Frontal cortex (tissue), 4 donors: ENCODE results near the gene CDH16. TPM values are rescaled to one million over a fixed set of nuclear protein-coding genes. Genes with fewer than 3 reads are reported as not detected.
"Not testable (repeated sequence)": the region's sequence is repeated elsewhere in the genome, so short reads cannot be mapped to it uniquely, and the experiment has no call there.

Experiments
- DNase-seq, 2 donors: peaks; one replicate each; pipeline ENCODE4 v3.0.0; 2012; ENCODE audit warnings: low spot score in 2 of 2
- FAIRE-seq: peaks from 2 replicates; lab custom pipeline; 2012; peaks lifted over from hg19 to GRCh38; lab: Jason Lieb, UNC
- total RNA-seq: library from RNA; depleted of rRNA; stranded (reverse); fragments of >200 nt; gene quantifications from one replicate; pipeline ENCODE4 v1.2.3, GENCODE V29; 2014
- donor health status: control.
- donor health status: control.
- donor health status: control.

The CDH16 gene
- total RNA-seq, 1 donor from 2014 or later: not detected

GRCh38 chr16:66947302-66948065 is 28.8 kb upstream of the CDH16 start:
- FAIRE-seq (peak; percentile 21), DNase-seq (peak; percentile 77 to 89)

GRCh38 chr16:66946974-66947301 is 28.3 kb upstream of the CDH16 start:
- DNase-seq: no peak
- FAIRE-seq: no peak

GRCh38 chr16:66946541-66946940 is 27.9 kb upstream of the CDH16 start:
- DNase-seq (no peak), FAIRE-seq (no peak)

- FAIRE-seq: no peak
Observed at GRCh38 chr16:66945939-66946338, 27.3 kb upstream of the CDH16 start.

GRCh38 chr16:66944971-66945370 is 26.3 kb upstream of the CDH16 start:
- DNase-seq, FAIRE-seq: not testable (repeated sequence)

More at GRCh38 chr16:66945939-66946338, 27.3 kb upstream of the CDH16 start:
- no peak for DNase-seq

GRCh38 chr16:66944054-66944441 is 25.4 kb upstream of the CDH16 start:
- DNase-seq: no peak
- FAIRE-seq: no peak

GRCh38 chr16:66943426-66944053 is 24.9 kb upstream of the CDH16 start:
- DNase-seq (no peak), FAIRE-seq (no peak)

- FAIRE-seq: no peak
- no peak for DNase-seq
Observed at GRCh38 chr16:66942981-66943380, 24.3 kb upstream of the CDH16 start.

- DNase-seq (no peak), FAIRE-seq (no peak)
Observed at GRCh38 chr16:66940236-66940635, 21.6 kb upstream of the CDH16 start.

- FAIRE-seq: no peak
Observed at GRCh38 chr16:66939366-66939765, 20.7 kb upstream of the CDH16 start.

GRCh38 chr16:66937725-66938337 is 19.1 kb upstream of the CDH16 start:
- FAIRE-seq: no peak
- no peak for DNase-seq

More at GRCh38 chr16:66939366-66939765, 20.7 kb upstream of the CDH16 start:
- no peak for DNase-seq

GRCh38 chr16:66936889-66937554 is 18.3 kb upstream of the CDH16 start:
- no peak for DNase-seq
- no peak for FAIRE-seq

- no peak for DNase-seq
- FAIRE-seq: no peak
Observed at GRCh38 chr16:66936462-66936861, 17.8 kb upstream of the CDH16 start.

- no peak for FAIRE-seq
Observed at GRCh38 chr16:66935314-66936011, 16.8 kb upstream of the CDH16 start, which contains the start of gene CES2. Gene CES2 (plus strand): TSS chr16:66935516. CDS start chr16:66935636, 120 bp downstream.

GRCh38 chr16:66934839-66935313 is 16.2 kb upstream of the CDH16 start:
- not testable (repeated sequence) for FAIRE-seq, DNase-seq

More at GRCh38 chr16:66935314-66936011, 16.8 kb upstream of the CDH16 start, which contains the start of gene CES2:
- DNase-seq: peak in 1 of 2 donors; percentile 65

- DNase-seq: peak; percentile 91 to 93
- FAIRE-seq: no peak
Observed at GRCh38 chr16:66934138-66934838, 15.6 kb upstream of the CDH16 start, which contains the start of gene CIAO2B. Gene CIAO2B (minus strand): TSS chr16:66934402. CDS start chr16:66934364, 38 bp downstream.

- no peak for DNase-seq
- no peak for FAIRE-seq
Observed at GRCh38 chr16:66933776-66934137, 15.1 kb upstream of the CDH16 start.

- DNase-seq (no peak), FAIRE-seq (no peak)
Observed at GRCh38 chr16:66932076-66932475, 13.4 kb upstream of the CDH16 start.

GRCh38 chr16:66931665-66932064 is 13.0 kb upstream of the CDH16 start:
- FAIRE-seq (no peak), DNase-seq (no peak)
